Caco-2 (cell line): Measurements from ENCODE around the gene NKX1-2. TPM values are rescaled to one million over a fixed set of nuclear protein-coding genes. Genes with fewer than 3 reads are reported as not detected.

Experiments
- BruUV-seq: library from RNA; stranded (reverse); fragments of 400-500 nt; replicated peaks from 2 replicates; lab custom pipeline; 2021; lab: Mats Ljungman, UMichigan
- CTCF ChIA-PET: fragments of 300-600 bp; sonication (Branson Sonifier 250); formaldehyde crosslinking; loops from one replicate; lab custom pipeline; 2022; ENCODE audit warnings: antibody characterized with exemption; lab: Charles Lee
- POLR2A ChIA-PET: fragments of 300-600 bp; sonication (Branson Sonifier 250); formaldehyde crosslinking; loops from one replicate; lab custom pipeline; 2022; ENCODE audit warnings: antibody characterized with exemption; lab: Charles Lee
- DNase-seq, 2 experiments: peaks; one replicate each; pipeline versions ENCODE4 v3.0.0 to v3.0.0-alpha.2; 2020 to 2022
- H3K27me3 ChIP-seq: replicated peaks from 2 replicates; pipeline ENCODE4 v1.6.0; 2011; ENCODE audit warnings: low read length; ENCODE audit not compliant: control insufficient read depth, insufficient read depth
- H3K36me3 ChIP-seq: 2 replicates; pipeline ENCODE4 v1.5.1; 2011; ENCODE audit warnings: low read length; ENCODE audit not compliant: control insufficient read depth, insufficient read depth
- H3K4me1 ChIP-seq: fragments of 250-450 bp; sonication (Bioruptor Pico); 2 replicates; pipeline ENCODE4 v1.5.1; 2020; ENCODE audit warnings: mild to moderate bottlenecking
- H3K4me3 ChIP-seq: 2 replicates; pipeline ENCODE4 v1.5.1; 2011; ENCODE audit warnings: low read depth, mild to moderate bottlenecking, control low read depth, low read length
- H3K9me3 ChIP-seq: fragments of 250-450 bp; sonication (Bioruptor Pico); 2 replicates; pipeline ENCODE4 v1.5.1; 2020; ENCODE audit warnings: mild to moderate bottlenecking, moderate library complexity
- H3K27ac Mint-ChIP-seq: one replicate; pipeline ENCODE4 v1.8.0; 2022; ENCODE audit warnings: mixed read lengths; ENCODE audit not compliant: unreplicated experiment
- H3K27me3 Mint-ChIP-seq: one replicate; pipeline ENCODE4 v1.8.0; 2022; ENCODE audit warnings: mixed read lengths; ENCODE audit not compliant: insufficient read depth, unreplicated experiment
- H3K36me3 Mint-ChIP-seq: one replicate; pipeline ENCODE4 v1.8.0; 2022; ENCODE audit warnings: mild to moderate bottlenecking, mixed read lengths; ENCODE audit not compliant: insufficient read depth, unreplicated experiment
- H3K4me1 Mint-ChIP-seq: one replicate; pipeline ENCODE4 v1.8.0; 2022; ENCODE audit warnings: low read depth, mixed read lengths; ENCODE audit not compliant: unreplicated experiment
- H3K4me3 Mint-ChIP-seq: one replicate; pipeline ENCODE4 v1.8.0; 2022; ENCODE audit warnings: mild to moderate bottlenecking, moderate library complexity, mixed read lengths; ENCODE audit not compliant: unreplicated experiment
- H3K9me3 Mint-ChIP-seq: one replicate; pipeline ENCODE4 v1.8.0; 2022; ENCODE audit warnings: mixed read lengths; ENCODE audit not compliant: unreplicated experiment
- CTCF ChIP-seq, 2 experiments: fragments of 200-600 bp in 1 of 2; IDR thresholded peaks; 1 replicate in 1 of 2; 2 replicates in 1 of 2; pipeline versions ENCODE4 v1.5.1 to v1.8.0; 2011 to 2022; ENCODE audit warnings: antibody characterized with exemption in 1 of 2, control low read depth in 1 of 2, inconsistent platforms in 1 of 2, low read depth in 1 of 2, low read length in 1 of 2, mild to moderate bottlenecking in 1 of 2, moderate library complexity in 1 of 2; ENCODE audit not compliant: insufficient read depth in 1 of 2, severe bottlenecking in 1 of 2, unreplicated experiment in 1 of 2
- intact Hi-C: fragments of 100-400 bp; cut with micrococcal nuclease; formaldehyde crosslinking; loops from one replicate; pipeline ENCODE4 v1.10.0; 2022; ENCODE audit not compliant: unreplicated experiment
- total RNA-seq: library from RNA; stranded (reverse); gene quantifications from 2 replicates; pipeline ENCODE4 v1.2.3, GENCODE V29; 2022

The NKX1-2 gene
- total RNA-seq, 1 experiment from 2014 or later: 2.8 TPM

- no peaks in the 10 kb centered on the region for H3K27me3 Mint-ChIP-seq
- H3K4me1 Mint-ChIP-seq: peaks cover 38% of the 10 kb centered on the region
- H3K4me3 Mint-ChIP-seq: no peak overlapping the region
- no peaks in the 10 kb centered on the region for H3K9me3 Mint-ChIP-seq
- H3K36me3 Mint-ChIP-seq: peaks cover 14% of the 10 kb centered on the region
- DNase-seq: no peak
- intact Hi-C loops: no loop called here
- TF ChIP-seq CTCF (IDR thresholded peaks at IDR 0.05; ENCODE audit: insufficient read depth in 1 of 2, low read depth in 1 of 2, low read length in 1 of 2, severe bottlenecking in 1 of 2, unreplicated experiment in 1 of 2): no peak
- BruUV-seq: no TSS peak
- POLR2A ChIA-PET: no interaction called here
- peak overlapping the region; percentile 35 for H3K27ac Mint-ChIP-seq
- Histone ChIP-seq H3K27me3 (no peaks in the 10 kb centered on the region), H3K4me3 (no peak overlapping the region), H3K36me3 (no peaks in the 10 kb centered on the region; the same call in none of the 2 replicates), H3K4me1 (peaks cover 28% of the 10 kb centered on the region), H3K9me3 (no peaks in the 10 kb centered on the region)
- CTCF ChIA-PET: no interaction called here
Observed at GRCh38 chr10:124467165-124467564, 17.3 kb upstream of the NKX1-2 start.

GRCh38 chr10:124465777-124466488, 16.1 kb upstream of the NKX1-2 start:
- H3K27me3 Mint-ChIP-seq: no peaks in the 10 kb centered on the region
- H3K9me3 Mint-ChIP-seq: no peaks in the 10 kb centered on the region
- no peak for DNase-seq
- Histone ChIP-seq H3K9me3 (no peaks in the 10 kb centered on the region), H3K4me3 (no peak overlapping the region), H3K27me3 (no peaks in the 10 kb centered on the region), H3K4me1 (peaks cover 25% of the 10 kb centered on the region), H3K36me3 (no peaks in the 10 kb centered on the region; the same call in none of the 2 replicates)
- intact Hi-C loops: no loop called here
- POLR2A ChIA-PET: no interaction called here
- CTCF ChIA-PET: no interaction called here
- peaks cover 36% of the 10 kb centered on the region for H3K4me1 Mint-ChIP-seq
- no peak overlapping the region for H3K4me3 Mint-ChIP-seq
- BruUV-seq: no TSS peak
- no peak for TF ChIP-seq CTCF (IDR thresholded peaks at IDR 0.05; ENCODE audit: insufficient read depth in 1 of 2, low read depth in 1 of 2, low read length in 1 of 2, severe bottlenecking in 1 of 2, unreplicated experiment in 1 of 2)
- H3K36me3 Mint-ChIP-seq: peaks cover 13% of the 10 kb centered on the region
- H3K27ac Mint-ChIP-seq: no peak overlapping the region

GRCh38 chr10:124465003-124465776, 15.4 kb upstream of the NKX1-2 start:
- Mint-ChIP-seq H3K4me1 (peaks cover 28% of the 10 kb centered on the region), H3K36me3 (peaks cover 6% of the 10 kb centered on the region), H3K4me3 (no peak overlapping the region), H3K27ac (peak overlapping the region; percentile 21), H3K27me3 (no peaks in the 10 kb centered on the region), H3K9me3 (no peaks in the 10 kb centered on the region)
- Histone ChIP-seq H3K4me1 (peaks cover 20% of the 10 kb centered on the region), H3K4me3 (no peak overlapping the region), H3K36me3 (no peaks in the 10 kb centered on the region; the same call in none of the 2 replicates), H3K9me3 (no peaks in the 10 kb centered on the region), H3K27me3 (no peaks in the 10 kb centered on the region)
- no peak for TF ChIP-seq CTCF (IDR thresholded peaks at IDR 0.05; ENCODE audit: insufficient read depth in 1 of 2, low read depth in 1 of 2, low read length in 1 of 2, severe bottlenecking in 1 of 2, unreplicated experiment in 1 of 2)
- ChIA-PET CTCF (no interaction called here), POLR2A (interaction anchor here (0.7 kb wide), 1 partner anchor 46 kb away, joined by 3 read pairs; no protein-coding TSS in a partner anchor)
- DNase-seq: no peak
- intact Hi-C loops: no loop called here
- no TSS peak for BruUV-seq
